Upper lobe of left lung (tissue), 4 donors: ENCODE results near the gene DENND1C.
A peak's percentile ranks its signal among the peaks of the same experiment; 100 is the strongest.

Experiments used
- POLR2A ChIP-seq, 4 donors: fragments of 450-650 bp; IDR thresholded peaks; one replicate each; pipeline ENCODE4 v1.5.1; 2016 to 2017; ENCODE audit warnings: antibody characterized with exemption in 4 of 4, mild to moderate bottlenecking in 2 of 4
- POLR2AphosphoS5 ChIP-seq, 2 donors: sonication (generic); formaldehyde crosslinking; IDR thresholded peaks; one replicate each; pipeline ENCODE4 v1.5.1; 2017; ENCODE audit warnings: antibody characterized with exemption in 2 of 2
- TF ChIP-seq, protein P1 (sequence below), 6 experiments: fragments of 450-650 bp in 4 of 6; fragments of 200-600 bp in 2 of 6; sonication (generic) in 2 of 6; IDR thresholded peaks; one replicate each; pipeline ENCODE4 v1.5.1; 2016 to 2019; ENCODE audit warnings: antibody characterized with exemption in 6 of 6

GRCh38 chr19:6425732-6426620 is 55.6 kb downstream of the DENND1C start:
- TF ChIP-seq, protein P1, sequence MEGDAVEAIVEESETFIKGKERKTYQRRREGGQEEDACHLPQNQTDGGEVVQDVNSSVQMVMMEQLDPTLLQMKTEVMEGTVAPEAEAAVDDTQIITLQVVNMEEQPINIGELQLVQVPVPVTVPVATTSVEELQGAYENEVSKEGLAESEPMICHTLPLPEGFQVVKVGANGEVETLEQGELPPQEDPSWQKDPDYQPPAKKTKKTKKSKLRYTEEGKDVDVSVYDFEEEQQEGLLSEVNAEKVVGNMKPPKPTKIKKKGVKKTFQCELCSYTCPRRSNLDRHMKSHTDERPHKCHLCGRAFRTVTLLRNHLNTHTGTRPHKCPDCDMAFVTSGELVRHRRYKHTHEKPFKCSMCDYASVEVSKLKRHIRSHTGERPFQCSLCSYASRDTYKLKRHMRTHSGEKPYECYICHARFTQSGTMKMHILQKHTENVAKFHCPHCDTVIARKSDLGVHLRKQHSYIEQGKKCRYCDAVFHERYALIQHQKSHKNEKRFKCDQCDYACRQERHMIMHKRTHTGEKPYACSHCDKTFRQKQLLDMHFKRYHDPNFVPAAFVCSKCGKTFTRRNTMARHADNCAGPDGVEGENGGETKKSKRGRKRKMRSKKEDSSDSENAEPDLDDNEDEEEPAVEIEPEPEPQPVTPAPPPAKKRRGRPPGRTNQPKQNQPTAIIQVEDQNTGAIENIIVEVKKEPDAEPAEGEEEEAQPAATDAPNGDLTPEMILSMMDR (IDR thresholded peaks at IDR 0.05) = no peak
- TF ChIP-seq POLR2AphosphoS5 (IDR thresholded peaks at IDR 0.05) (no peak), POLR2A (IDR thresholded peaks at IDR 0.05) (peak in 1 of 4 donors; percentile 1)
